HepG2 (cell line): ENCODE measurements around the gene MYPN. TPM values are rescaled to one million over a fixed set of nuclear protein-coding genes. Genes with fewer than 3 reads are reported as not detected.

ENCODE experiments used
- ATAC-seq: fragments of 200-7000 bp; cut with Tn5 transposase; 3 replicates; pipeline ENCODE4 v1.9.1; 2020; ENCODE audit warnings: mild to moderate bottlenecking, moderate library complexity
- BruUV-seq: library from RNA; stranded (reverse); fragments of 400-500 nt; replicated peaks from 2 replicates; lab custom pipeline; 2021; lab: Mats Ljungman, UMichigan
- CTCF ChIA-PET: fragments of 300-600 bp; formaldehyde crosslinking; extraction: SDS; loops from one replicate; lab custom pipeline; 2021; ENCODE audit warnings: low total read pairs, inconsistent platforms, low intra/inter-chr PET ratio; lab: Yijun Ruan, JAX
- POLR2A ChIA-PET: fragments of 350-600 bp; sonication (Branson Sonifier 250); formaldehyde crosslinking; loops from one replicate; lab custom pipeline; 2020; ENCODE audit warnings: antibody characterized with exemption, inconsistent platforms; lab: Yijun Ruan, JAX
- DNase-seq: peaks from one replicate; pipeline ENCODE4 v3.0.0-alpha.2; 2015; ENCODE audit warnings: low spot score
- FAIRE-seq: peaks from 3 replicates; lab custom pipeline; 2011; peaks lifted over from hg19 to GRCh38; lab: Jason Lieb, UNC
- H2AFZ ChIP-seq: one replicate; pipeline ENCODE4 v1.6.1; 2011; ENCODE audit warnings: low read length, inconsistent platforms
- H3K27ac ChIP-seq: fragments of 300-600 bp; 3 replicates; pipeline ENCODE4 v1.8.0; 2011; ENCODE audit warnings: mixed run types, mild to moderate bottlenecking, mixed read lengths, low read length, inconsistent platforms; ENCODE audit not compliant: insufficient read depth; ENCODE audit errors: extremely low read length
- H3K27me3 ChIP-seq, 2 experiments: fragments of 200-600 bp in 1 of 2; 2 replicates in 1 of 2; 3 replicates in 1 of 2; pipeline versions ENCODE4 v1.6.0 to v1.8.0; 2011; ENCODE audit warnings: low read length in 2 of 2, mild to moderate bottlenecking in 2 of 2, moderate library complexity in 2 of 2, inconsistent platforms in 1 of 2; ENCODE audit not compliant: insufficient read depth in 2 of 2, control insufficient read depth in 1 of 2
- H3K36me3 ChIP-seq, 2 experiments: fragments of 200-600 bp in 1 of 2; replicated peaks in 1 of 2; 2 replicates in 1 of 2; 3 replicates in 1 of 2; pipeline versions ENCODE4 v1.5.1 to v1.8.0; 2011; ENCODE audit warnings: low read length in 2 of 2, inconsistent platforms in 1 of 2; ENCODE audit not compliant: insufficient read depth in 2 of 2, control insufficient read depth in 1 of 2
- H3K4me1 ChIP-seq: 2 replicates; pipeline ENCODE4 v1.5.1; 2012; ENCODE audit warnings: low read length, inconsistent platforms; ENCODE audit not compliant: insufficient read depth
- H3K4me2 ChIP-seq: 2 replicates; pipeline ENCODE4 v1.6.0; 2011; ENCODE audit warnings: low read depth, low read length, inconsistent platforms
- H3K4me3 ChIP-seq, 3 experiments: fragments of 200-600 bp in 1 of 3; sonication (generic), shearing (Covaris generic) in 1 of 3; replicated peaks in 1 of 3; 2 replicates each; pipeline ENCODE4 v1.5.1; 2011 to 2016; ENCODE audit warnings: low read length in 3 of 3, inconsistent platforms in 2 of 3, low read depth in 2 of 3, mild to moderate bottlenecking in 2 of 3, control low read depth in 1 of 3, mixed read lengths in 1 of 3; ENCODE audit not compliant: insufficient read depth in 1 of 3
- H3K79me2 ChIP-seq: one replicate; pipeline ENCODE4 v1.6.1; 2011; ENCODE audit warnings: low read length, inconsistent platforms; ENCODE audit not compliant: insufficient read depth
- H3K9ac ChIP-seq: 2 replicates; pipeline ENCODE4 v1.6.0; 2011; ENCODE audit warnings: mild to moderate bottlenecking, low read depth, low read length, inconsistent platforms; ENCODE audit not compliant: insufficient read depth
- H3K9me3 ChIP-seq: 2 replicates; pipeline ENCODE4 v1.5.1; 2012; ENCODE audit warnings: mild to moderate bottlenecking, low read length
- H4K20me1 ChIP-seq: 2 replicates; pipeline ENCODE4 v1.6.0; 2011; ENCODE audit warnings: inconsistent platforms, mild to moderate bottlenecking, low read length, moderate library complexity; ENCODE audit not compliant: insufficient read depth
- WGBS: methylation state at CpG from one replicate; pipeline ENCODE4 v1.1.6; 2017; ENCODE audit warnings: low lambda C conversion rate; 5-methylcytosine and 5-hydroxymethylcytosine counted together
- in situ Hi-C: cut with HindIII; loops from 2 replicates; pipeline ENCODE4 v1.10.0; 2017; ENCODE audit warnings: low pct_unique_long_range_greater_than_20kb; ENCODE audit not compliant: extremely low pct_ligation_motif_present
- intact Hi-C: fragments of 100-400 bp; cut with micrococcal nuclease; formaldehyde crosslinking; loops from one replicate; pipeline ENCODE4 v1.10.0; 2022; ENCODE audit not compliant: unreplicated experiment
- polyA plus RNA-seq, 8 experiments: library from polyadenylated mRNA; depleted of rRNA in 3 of 8; stranded (reverse) in 7 of 8; unstranded in 1 of 8; fragments of >200 nt; fragmentation: Illumina TruSeq in 4 of 8; extraction: Trizol in 4 of 8; gene quantifications; 2 replicates each; pipeline versions ENCODE4 v1.2.1 to v1.2.3, GENCODE V29; 2011 to 2016; ENCODE audit warnings: low read depth in 4 of 8, missing spikeins in 1 of 8, mixed read lengths in 1 of 8; ENCODE audit not compliant: insufficient read depth in 1 of 8
- total RNA-seq, 5 experiments: library from RNA; depleted of rRNA; stranded (reverse); fragments of >200 nt; fragmentation: Illumina TruSeq; extraction: Trizol; gene quantifications; 2 replicates each; pipeline ENCODE4 v1.2.3, GENCODE V29; 2016; ENCODE audit warnings: low read depth in 1 of 5
- TF ChIP-seq, protein P1 (sequence below): sonication (generic); formaldehyde crosslinking; IDR thresholded peaks from 2 replicates; pipeline ENCODE4 v1.5.1; 2020; ENCODE audit warnings: mild to moderate bottlenecking, missing genetic modification reagents
- TF ChIP-seq, protein P2 (sequence below): sonication (generic); formaldehyde crosslinking; IDR thresholded peaks from 2 replicates; pipeline ENCODE4 v1.4.0; 2020; ENCODE audit warnings: missing genetic modification reagents, borderline replicate concordance

Gene MYPN
- total and polyA plus RNA-seq, 2 of the 13 experiments (the other 11 are each of a cell fraction or from before 2014, with no cell fraction given): not detected

DNA sequence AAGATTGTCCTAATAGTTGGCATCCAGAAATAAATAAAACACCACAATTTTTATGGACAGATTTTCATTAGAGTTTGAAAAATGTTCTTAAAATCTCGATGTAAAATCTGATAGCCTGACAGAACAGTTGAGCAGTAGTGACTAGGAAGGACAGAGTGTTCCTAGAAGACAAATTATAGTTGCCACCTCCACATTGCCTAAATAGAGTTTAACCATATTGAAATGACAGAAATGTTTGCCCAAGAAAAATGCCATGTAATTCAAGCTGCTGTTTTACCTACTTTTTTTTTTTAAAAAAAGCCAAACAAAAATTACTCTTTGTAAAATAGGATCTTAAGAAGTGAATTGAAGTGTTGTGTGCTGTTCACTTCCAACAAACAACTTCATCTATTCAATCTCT lies 25.3 kb upstream of the MYPN start:
- no TSS peak for BruUV-seq
- 0 out of 5 replicates have a peak, but pooled peaks cover 0 to 4% of the 10 kb centered on the region in 2 experiments for H3K27me3 ChIP-seq
- TF ChIP-seq, protein P1, sequence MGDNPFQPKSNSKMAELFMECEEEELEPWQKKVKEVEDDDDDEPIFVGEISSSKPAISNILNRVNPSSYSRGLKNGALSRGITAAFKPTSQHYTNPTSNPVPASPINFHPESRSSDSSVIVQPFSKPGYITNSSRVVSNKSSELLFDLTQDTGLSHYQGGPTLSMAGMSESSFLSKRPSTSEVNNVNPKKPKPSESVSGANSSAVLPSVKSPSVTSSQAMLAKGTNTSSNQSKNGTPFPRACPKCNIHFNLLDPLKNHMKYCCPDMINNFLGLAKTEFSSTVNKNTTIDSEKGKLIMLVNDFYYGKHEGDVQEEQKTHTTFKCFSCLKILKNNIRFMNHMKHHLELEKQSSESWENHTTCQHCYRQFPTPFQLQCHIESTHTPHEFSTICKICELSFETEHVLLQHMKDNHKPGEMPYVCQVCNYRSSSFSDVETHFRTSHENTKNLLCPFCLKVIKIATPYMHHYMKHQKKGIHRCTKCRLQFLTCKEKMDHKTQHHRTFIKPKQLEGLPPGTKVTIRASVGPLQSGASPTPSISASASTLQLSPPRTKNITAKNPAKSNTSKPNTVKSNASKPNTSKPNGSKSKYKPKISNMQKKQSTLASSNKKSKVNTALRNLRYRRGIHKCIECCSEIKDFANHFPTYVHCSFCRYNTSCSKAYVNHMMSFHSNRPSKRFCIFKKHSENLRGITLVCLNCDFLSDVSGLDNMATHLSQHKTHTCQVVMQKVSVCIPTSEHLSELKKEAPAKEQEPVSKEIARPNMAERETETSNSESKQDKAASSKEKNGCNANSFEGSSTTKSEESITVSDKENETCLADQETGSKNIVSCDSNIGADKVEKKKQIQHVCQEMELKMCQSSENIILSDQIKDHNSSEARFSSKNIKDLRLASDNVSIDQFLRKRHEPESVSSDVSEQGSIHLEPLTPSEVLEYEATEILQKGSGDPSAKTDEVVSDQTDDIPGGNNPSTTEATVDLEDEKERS: no peak
- TF ChIP-seq, protein P2, sequence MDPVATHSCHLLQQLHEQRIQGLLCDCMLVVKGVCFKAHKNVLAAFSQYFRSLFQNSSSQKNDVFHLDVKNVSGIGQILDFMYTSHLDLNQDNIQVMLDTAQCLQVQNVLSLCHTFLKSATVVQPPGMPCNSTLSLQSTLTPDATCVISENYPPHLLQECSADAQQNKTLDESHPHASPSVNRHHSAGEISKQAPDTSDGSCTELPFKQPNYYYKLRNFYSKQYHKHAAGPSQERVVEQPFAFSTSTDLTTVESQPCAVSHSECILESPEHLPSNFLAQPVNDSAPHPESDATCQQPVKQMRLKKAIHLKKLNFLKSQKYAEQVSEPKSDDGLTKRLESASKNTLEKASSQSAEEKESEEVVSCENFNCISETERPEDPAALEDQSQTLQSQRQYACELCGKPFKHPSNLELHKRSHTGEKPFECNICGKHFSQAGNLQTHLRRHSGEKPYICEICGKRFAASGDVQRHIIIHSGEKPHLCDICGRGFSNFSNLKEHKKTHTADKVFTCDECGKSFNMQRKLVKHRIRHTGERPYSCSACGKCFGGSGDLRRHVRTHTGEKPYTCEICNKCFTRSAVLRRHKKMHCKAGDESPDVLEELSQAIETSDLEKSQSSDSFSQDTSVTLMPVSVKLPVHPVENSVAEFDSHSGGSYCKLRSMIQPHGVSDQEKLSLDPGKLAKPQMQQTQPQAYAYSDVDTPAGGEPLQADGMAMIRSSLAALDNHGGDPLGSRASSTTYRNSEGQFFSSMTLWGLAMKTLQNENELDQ: no peak
- TF ChIP-seq, all 625 proteins: peak for 0
- H3K79me2 ChIP-seq: no peaks in the 10 kb centered on the region
- no peaks in the 10 kb centered on the region for H3K9me3 ChIP-seq
- H2AFZ ChIP-seq: no peak overlapping the region
- ChIA-PET POLR2A (no interaction called here), CTCF (no interaction called here)
- no peaks in the 10 kb centered on the region for H4K20me1 ChIP-seq
- ATAC-seq: no peak
- no peak for FAIRE-seq
- H3K36me3 ChIP-seq: no peaks in the 10 kb centered on the region
- intact Hi-C loops: no loop called here
- H3K9ac ChIP-seq: no peak overlapping the region
- H3K4me3 ChIP-seq: no peak overlapping the region
- H3K4me1 ChIP-seq: no peaks in the 10 kb centered on the region
- WGBS: 0% methylated on average over 1 of the region's 1 CpG
- no peak overlapping the region for H3K27ac ChIP-seq
- in situ Hi-C loops: loop anchor here (10.0 kb wide), 1 partner anchor 121 kb away; no protein-coding TSS in a partner anchor
- DNase-seq: no peak
- H3K4me2 ChIP-seq: no peak overlapping the region
